ENCODE data around the gene RPS6KC1.
"Not testable (repeated sequence)": the region's sequence is repeated elsewhere in the genome, so short reads cannot be mapped to it uniquely, and the experiment has no call there.

The RPS6KC1 gene

GRCh38 chr1:213277036-213277435 is 226.0 kb downstream of the RPS6KC1 start:
- DNase-seq (ENCODE audit: low spot score) = no peak

GRCh38 chr1:213279410-213279809 is 228.4 kb downstream of the RPS6KC1 start:
- DNase-seq (ENCODE audit: low spot score) = no peak

GRCh38 chr1:213281640-213282301 is 230.7 kb downstream of the RPS6KC1 start:
- DNase-seq (ENCODE audit: low spot score) = no peak

GRCh38 chr1:213284626-213285025 is 233.6 kb downstream of the RPS6KC1 start:
- no peak for DNase-seq (ENCODE audit: low spot score)

GRCh38 chr1:213286235-213286634 is 235.2 kb downstream of the RPS6KC1 start:
- DNase-seq (ENCODE audit: low spot score) = no peak

- DNase-seq (ENCODE audit: low spot score) = no peak
Observed at GRCh38 chr1:213287987-213288386, 236.9 kb downstream of the RPS6KC1 start.

- no peak for DNase-seq (ENCODE audit: low spot score)
Observed at GRCh38 chr1:213291526-213291925, 240.5 kb downstream of the RPS6KC1 start.

GRCh38 chr1:213292614-213293013 is 241.6 kb downstream of the RPS6KC1 start:
- DNase-seq (ENCODE audit: low spot score) = no peak

- DNase-seq (ENCODE audit: low spot score) = no peak
Observed at GRCh38 chr1:213295860-213296259, 244.8 kb downstream of the RPS6KC1 start.

- DNase-seq (ENCODE audit: low spot score) = no peak
Observed at GRCh38 chr1:213296558-213296957, 245.5 kb downstream of the RPS6KC1 start.

- DNase-seq (ENCODE audit: low spot score) = no peak
Observed at GRCh38 chr1:213297021-213297420, 246.0 kb downstream of the RPS6KC1 start.

- no peak for DNase-seq (ENCODE audit: low spot score)
Observed at GRCh38 chr1:213300433-213300832, 249.4 kb downstream of the RPS6KC1 start.

- DNase-seq (ENCODE audit: low spot score) = not testable (repeated sequence)
Observed at GRCh38 chr1:213301524-213301923, 250.5 kb downstream of the RPS6KC1 start.

GRCh38 chr1:213303286-213303685 is 252.2 kb downstream of the RPS6KC1 start:
- peak; percentile 32 for DNase-seq (ENCODE audit: low spot score)

GRCh38 chr1:213315571-213315970 is 264.5 kb downstream of the RPS6KC1 start:
- DNase-seq (ENCODE audit: low spot score) = no peak

- not testable (repeated sequence) for DNase-seq (ENCODE audit: low spot score)
Observed at GRCh38 chr1:213318458-213318857, 267.4 kb downstream of the RPS6KC1 start.

- no peak for DNase-seq (ENCODE audit: low spot score)
Observed at GRCh38 chr1:213320191-213320870, 269.3 kb downstream of the RPS6KC1 start.

Data from SK-N-DZ (cell line).